LHCN-M2 (cell line): Measurements from ENCODE around the gene CEP104. TPM values are rescaled to one million over a fixed set of nuclear protein-coding genes. Genes with fewer than 3 reads are reported as not detected.
"Not testable (repeated sequence)": the region's sequence is repeated elsewhere in the genome, so short reads cannot be mapped to it uniquely, and the experiment has no call there.

Experiments
- DNase-seq: peaks from one replicate; pipeline ENCODE4 v3.0.0-alpha.2; 2012; ENCODE audit warnings: low read depth
- total RNA-seq: library from RNA; depleted of rRNA; stranded (reverse); fragments of >200 nt; gene quantifications from 2 replicates; pipeline ENCODE4 v1.2.3, GENCODE V29; 2014

The CEP104 gene
- total RNA-seq, 1 experiment from 2014 or later, result 14.6 TPM

DNA sequence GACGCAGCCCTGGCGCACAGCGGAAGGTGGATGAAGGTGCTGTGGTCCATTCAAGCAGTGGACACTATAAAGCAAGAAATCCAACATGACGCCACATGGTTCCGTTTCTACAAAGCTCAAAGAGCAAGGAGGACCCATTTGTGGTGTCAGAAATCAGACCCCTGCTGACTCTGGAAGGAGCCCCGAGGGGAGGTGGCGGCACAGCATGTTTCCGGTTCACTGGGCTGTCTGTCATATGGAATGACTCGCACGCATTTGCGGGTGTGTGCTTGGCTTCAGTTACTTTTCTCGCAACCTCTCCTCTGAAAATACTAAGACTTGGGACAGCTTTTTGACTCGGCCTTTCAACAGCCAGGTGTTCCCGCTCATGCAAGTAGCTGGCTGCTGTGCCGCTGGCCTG, 31.7 kb downstream of the CEP104 start:
- DNase-seq, result no peak

DNA sequence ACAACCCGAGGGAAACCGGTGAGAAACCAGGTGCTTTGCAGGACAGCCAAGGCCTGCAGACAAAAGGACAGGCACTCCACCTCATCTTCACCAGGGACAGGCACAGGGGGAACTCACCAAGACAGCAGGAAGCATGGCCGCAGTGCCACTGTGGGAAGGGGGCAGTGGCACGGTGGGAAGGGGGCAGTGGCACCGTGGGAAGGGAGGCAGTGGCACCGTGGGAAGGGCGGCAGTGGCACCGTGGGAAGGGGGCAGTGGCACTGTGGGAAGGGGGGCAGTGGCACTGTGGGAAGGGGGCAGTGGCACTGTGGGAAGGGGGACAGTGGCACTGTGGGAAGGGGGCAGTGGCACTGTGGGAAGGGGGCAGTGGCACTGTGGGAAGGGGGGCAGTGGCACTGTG, 32.4 kb downstream of the CEP104 start:
- no peak for DNase-seq

DNA sequence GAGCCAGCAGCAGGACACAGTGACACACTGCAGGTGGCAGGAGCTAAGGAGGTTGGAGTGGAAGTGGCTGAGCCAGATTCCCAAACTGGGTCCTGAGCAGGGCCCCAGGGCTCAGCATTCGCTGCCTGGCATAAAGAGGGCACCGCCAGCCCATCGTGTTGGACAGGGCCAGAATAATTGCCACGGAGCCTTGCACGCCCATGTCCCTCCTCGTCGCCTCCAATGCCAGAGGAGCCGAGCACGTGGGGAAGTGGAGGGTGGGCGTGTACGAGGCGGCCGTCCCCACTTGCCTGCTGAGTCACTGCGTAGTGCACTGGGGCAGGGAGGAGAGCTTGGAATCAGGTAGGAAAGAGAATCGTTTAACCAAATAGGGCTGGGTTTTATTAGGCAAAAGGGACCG, 34.6 kb downstream of the CEP104 start:
- no peak for DNase-seq

DNA sequence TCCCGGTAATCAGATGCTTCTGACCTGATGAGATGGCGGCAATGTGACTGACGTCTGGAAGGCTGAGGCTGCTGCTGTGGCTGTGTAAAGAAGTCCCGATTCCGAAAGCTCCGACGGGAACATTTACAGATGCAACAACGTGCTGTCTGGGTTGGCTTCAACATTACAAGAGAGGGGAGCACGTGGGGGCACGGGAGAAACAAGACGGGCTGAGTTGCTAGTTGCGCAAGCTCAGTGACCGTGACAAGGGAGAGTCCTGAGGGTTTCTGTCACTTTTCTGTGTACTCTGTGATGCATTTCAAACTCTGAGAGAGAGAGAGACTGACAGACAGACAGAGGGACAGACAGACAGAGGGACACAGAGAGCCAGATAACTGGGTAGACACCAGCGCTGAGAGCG, 35.1 kb downstream of the CEP104 start:
- no peak for DNase-seq

DNA sequence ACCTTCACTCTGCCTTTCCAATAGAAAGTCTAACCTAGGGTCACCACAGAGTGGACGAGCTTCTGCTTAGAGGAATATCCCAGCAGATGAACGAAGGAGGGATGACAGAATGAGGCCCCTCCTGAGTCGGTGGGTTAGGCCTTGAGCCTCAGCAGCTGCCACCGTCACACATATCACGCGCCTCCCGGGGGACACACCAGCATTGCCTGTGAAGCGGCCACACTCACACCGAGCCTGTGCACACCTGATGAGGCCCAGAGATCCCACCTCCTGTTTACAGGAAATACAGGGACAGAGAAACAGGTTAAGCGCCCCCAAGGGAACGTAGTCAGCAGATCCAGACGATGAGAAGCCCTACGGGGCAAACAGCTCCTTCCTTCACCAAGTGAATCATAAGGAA, 35.6 kb downstream of the CEP104 start:
- no peak for DNase-seq

DNA sequence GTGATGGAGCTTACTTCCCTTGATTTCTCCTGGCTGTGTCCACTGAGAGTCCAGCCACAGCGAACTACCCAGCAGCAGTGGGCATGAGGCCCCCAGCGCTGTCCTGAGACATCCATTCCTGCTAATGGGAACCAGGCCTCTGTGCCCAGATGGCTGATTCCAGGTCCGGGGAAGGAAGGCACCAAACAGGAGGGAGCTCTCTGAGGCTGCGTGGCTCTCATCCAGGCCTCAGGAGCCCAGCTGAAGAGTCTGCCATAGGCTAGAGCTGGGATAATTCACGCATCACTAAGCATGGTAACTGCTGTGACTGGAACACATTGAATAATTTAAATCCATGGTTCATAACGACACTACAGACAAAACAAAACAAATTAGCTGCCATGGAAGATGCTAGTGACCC, 36.0 kb downstream of the CEP104 start:
- no peak for DNase-seq

DNA sequence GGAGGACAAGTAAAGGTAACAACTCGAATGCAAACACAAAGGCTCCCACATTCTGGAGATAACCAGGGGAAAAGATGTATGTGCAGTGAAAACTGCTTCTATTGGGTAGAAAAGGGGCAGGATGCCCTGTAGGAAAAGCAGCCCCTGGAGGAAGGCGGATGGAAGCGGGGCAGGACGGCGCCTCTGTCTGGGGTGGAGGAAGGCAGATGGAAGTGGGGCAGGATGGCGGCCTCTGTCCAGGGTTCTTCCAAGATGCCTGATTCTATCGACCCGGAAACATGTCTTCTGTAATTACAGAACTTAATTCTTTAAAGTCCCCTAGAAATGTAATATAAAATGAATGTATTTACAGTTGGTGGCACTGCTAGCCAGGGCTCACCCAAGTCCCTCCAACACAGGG, 36.7 kb downstream of the CEP104 start:
- DNase-seq, result no peak

DNA sequence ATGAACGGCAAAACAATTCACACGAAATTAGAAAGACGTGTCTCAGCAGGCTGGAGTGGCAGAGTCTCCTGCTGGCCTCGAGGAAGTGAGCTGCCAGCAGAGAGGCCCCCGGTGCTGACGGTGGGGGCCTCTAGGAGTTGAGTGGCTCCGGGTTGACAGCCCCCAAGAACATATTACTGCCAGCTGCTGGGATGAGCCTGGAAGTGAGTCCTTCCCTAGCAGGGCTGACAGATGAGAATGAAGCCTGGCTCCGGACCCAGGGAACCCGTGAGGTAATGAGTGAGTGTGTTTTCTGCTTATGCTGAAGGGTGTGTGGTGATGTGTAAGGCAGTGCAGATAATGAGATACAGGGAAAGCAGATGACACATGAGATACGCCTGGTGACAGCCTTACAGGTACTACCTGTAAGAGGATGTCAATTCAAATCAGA, 37.2 kb downstream of the CEP104 start:
- no peak for DNase-seq

DNA sequence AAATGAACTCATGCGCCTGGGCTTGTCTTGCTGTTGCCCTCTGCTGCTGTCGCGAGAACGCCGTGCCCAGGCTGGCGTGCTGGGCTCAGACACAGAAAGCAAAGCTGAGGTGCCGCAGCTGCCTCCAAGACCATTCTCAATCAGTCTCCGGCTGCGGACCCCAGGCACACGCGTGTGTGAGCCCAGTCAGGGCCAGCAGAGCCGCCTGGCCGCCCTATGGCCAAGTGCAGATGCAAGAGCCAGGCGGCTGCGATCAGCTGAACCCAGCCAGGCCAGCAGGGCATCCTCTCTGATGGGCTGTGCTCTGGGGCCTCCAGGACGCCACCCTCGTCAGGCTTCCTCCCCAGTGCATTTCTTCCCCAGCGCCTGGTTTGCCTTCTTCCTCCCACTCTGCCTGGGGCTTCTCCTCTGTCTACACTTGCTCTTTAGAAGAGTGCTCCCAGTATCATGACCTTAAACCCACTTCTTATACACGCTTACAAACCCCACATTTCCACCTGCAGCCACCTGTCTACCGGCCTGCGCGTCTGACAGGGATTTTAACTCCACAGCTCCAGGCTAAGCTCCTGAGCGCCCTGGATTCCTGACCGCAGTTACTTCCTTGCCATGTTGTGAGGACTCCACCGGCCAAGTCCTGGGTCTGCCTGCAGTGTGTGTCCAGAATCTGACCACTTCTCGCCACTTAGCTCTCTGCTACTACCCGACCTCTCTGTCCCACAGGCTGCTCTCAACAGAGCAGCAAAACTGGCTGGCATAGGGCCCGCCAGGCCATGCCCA, 39.0 kb downstream of the CEP104 start:
- DNase-seq, result no peak

DNA sequence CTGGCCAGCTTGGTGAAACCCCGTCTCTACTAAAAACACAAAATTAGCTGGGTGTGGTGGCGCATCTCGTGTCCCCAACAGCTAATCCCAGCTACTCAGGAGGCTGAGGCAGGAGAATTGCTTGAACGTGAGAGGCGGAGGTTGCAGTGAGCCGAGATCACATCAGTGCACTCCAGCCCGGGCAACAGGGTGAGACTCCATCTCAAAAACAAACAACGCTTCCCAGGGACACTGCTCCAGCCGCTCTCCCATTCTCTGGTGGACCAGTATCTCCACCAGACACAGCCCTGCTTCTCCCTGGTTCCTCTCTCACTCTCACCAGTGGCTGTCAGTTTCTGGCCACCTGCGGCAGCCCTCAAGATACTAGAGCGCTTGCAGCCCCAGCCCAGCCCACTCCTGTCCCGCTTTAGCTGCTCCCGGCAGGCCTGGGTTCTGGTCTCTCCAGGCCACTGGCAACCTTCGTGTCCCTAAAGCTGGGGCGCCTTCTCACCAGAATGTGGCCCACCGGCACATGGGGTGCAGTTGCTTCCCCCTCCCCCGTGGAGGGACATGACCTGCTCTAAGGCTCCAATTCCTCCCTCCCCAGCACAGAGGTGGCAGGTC, 39.8 kb downstream of the CEP104 start:
- no peak for DNase-seq

DNA sequence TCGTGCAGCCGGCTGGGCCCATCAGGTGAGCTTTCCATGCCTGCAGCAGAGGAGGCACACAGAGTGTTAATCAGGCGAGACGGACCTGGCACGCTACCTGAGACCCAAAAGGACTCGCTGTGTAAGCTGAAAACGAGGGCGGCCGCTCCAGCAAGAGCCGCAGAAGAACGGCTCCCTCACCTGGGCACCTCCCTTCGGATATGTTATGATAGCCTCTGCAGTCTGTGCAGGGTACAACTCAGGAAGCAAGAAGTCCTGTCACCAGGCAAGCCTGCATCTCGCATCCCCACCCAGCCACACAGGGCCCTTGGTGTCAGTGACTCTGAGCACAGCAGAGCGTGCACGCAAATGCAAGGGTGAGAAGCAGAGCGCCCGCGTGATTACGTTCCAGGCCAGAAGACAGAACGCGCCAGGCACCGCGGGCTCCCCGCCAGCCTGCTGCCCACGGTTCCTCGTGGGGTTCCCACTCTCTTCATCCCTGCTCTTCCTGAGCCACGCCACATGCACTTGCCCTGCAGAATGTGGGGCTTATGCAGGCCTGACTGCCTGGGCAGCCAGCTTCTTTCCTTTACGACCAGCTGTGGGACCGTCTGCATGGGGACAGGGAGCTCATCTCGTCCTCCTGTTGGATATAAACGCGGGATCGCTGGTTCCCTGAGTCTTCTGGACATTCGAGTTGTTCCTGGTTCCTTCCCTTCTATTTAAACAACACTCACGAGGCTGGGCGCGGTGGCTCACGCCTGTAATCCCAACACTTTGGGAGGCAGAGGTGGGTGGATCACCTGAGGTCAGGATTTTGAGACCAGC, 40.5 kb downstream of the CEP104 start:
- no peak for DNase-seq

DNA sequence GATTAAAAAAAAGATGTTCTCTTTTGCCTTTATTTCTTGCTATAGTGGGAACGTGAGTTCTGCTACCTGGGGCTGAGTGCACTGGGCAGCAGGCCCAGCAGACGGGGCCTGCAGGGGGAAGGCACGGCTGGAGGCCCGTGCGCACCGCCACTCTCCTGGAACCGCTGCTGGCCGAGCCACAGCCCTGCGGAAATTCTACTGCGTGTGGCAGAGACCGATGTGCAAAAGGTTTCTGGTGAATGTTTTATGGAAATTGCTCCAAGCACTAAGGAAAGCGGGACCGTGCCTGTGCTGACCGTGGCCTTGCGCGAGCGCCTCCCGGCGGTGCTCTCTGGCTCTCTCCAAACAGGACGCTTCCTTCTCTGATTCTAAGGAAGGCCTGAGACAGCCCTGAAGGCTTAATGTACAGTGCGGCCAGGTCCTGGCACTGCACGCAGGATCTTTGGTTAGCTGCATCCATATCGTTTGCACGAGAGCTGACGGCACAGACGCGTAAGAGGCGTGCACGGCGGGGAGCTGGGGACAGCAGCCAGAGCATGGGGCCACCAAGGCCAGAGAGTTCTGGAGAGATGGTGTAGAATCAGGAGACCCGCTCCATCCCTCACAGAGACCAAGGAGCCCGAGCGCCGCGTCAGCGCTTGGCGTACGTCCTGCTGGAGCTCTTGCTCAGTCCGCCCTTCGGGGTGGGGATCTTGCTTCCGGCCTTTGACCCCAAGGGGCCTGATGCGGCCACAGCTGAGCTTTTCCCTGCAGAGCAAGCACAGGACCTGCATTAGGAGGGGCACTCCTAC, 42.0 kb downstream of the CEP104 start:
- DNase-seq, result no peak

DNA sequence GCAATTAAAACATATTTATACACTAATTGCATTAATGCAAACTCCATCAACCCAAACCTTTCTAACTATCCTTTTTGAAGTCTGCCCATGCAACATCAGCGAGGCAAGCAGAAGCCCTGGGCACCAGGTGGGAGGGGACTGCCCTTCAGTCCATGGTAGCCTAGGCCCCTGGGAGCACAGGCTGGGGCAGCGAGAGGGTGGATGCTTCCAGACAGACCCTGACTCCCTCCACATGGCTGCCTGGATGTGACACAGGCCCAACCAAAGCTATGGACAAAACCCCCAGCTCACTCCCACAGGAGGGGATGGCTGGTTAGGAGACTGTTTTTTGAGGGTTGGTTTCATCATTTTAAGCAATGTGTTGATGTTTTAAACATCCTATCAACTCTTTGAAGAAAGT, 42.9 kb downstream of the CEP104 start:
- no peak for DNase-seq

DNA sequence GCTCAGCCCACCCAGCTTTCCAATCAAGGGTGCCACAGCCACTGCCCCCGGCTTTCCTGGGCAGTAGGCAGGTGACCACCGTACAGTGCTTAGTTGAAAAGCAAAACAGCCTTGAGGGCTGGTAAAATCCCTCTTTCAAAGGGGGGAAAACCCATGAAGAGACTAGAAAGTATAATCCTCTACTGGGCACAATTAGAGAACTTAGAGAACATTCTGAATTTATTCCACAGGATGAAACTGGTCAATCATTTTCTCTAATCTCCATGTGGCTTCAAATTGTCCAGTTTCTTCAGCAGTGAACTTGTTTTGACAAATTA, 45.5 kb downstream of the CEP104 start:
- DNase-seq, result no peak

DNA sequence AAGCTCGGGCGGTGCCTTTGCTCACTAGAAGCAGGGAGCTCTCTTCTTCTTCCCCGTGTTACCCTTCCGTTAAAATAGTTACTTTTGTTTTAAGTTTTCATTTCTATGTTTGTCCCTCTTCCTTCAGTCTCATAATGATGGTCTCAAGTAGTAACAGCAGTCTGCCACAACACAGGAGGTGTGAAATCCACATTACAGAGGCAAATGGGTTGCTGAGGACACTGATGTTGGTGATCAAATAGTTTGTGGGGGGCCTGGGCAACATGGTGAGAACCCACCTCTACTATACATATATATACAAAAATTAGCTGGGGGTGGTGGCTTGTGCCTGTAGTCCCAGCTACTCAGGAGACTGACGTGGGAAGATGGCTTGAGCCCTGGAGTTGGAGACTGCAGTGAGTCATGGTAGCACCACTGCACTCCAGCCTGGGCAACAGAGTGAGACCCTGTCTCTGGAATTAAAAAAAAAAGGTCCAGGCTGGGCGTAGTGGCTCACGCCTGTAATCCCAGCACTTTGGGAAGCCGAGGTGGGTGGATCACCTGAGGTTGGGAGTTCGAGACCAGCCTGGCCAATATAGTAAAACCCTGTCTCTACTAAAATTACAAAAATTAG, 46.8 kb downstream of the CEP104 start:
- not testable (repeated sequence) for DNase-seq

DNA sequence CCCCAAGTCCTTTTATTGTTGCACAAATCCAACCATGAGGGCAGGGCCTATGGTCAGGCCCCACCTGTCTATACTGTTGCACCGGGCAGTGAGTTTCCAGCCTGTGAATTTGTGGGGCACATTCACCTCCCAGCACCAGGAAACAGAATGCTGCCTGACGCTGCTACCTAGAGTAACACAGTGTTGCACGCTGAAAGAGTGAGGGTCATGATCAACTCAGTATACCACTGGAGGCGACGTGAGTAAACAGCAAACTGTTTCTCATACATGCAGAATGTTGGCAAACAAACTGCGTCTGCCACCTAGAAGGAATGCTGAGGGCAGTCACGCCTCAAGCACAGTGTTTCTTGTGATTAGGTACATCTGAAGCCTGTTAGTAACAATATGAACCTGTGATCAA, 47.3 kb downstream of the CEP104 start:
- DNase-seq, result no peak

DNA sequence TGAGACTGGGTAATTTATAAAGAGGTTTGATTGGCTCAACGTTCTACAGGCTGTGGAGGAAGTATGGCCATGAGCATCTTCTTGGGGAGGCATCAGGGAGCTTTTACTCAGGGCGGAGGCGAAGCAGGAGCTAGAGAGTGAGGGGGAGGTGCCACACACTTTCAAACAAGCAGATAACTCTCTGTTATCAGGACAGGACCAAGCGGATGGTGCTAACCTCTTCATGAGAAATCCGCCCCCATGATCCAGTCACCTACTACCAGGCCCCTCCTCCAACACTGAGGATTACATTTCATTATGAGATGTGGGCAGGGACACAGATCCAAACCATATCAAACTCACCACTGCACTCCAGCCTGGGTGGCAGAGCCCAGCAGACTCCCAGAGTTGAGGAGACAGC, 49.2 kb downstream of the CEP104 start:
- no peak for DNase-seq

DNA sequence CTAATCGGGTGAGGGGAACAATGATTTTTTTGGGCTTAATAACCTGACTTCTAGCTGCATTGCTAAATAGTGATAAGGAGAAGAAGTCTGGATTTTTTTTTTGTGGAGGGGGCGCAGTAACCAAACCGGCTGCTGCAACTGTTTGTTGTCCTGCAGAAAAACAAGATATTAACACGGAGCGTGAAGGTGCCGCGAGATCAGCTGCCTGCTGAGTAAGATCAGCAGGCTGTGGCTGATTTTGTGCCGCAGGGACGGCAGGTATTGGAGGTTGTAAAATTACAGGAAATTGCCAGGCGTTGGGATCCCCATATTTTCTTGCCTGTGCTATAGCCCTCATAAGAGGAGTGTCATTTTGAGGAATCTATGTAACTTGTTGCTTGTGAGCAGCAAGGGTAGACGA, 52.0 kb downstream of the CEP104 start:
- DNase-seq, result no peak

DNA sequence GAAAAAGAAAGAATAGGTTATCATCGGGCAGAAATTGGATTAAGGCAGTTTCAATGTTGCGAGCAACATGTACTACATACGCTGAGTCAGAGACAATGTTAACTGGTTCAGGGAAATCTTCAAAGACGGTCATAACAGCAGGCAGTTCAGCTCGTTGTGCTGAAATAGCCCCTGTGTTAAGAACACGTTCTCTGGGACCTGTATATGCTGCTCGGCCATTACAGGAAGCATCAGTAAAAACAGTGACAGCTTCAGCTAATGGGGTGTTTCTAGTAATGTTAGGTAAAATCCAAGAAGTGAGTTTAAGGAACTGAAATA, 52.4 kb downstream of the CEP104 start:
- DNase-seq, result peak; percentile 26

DNA sequence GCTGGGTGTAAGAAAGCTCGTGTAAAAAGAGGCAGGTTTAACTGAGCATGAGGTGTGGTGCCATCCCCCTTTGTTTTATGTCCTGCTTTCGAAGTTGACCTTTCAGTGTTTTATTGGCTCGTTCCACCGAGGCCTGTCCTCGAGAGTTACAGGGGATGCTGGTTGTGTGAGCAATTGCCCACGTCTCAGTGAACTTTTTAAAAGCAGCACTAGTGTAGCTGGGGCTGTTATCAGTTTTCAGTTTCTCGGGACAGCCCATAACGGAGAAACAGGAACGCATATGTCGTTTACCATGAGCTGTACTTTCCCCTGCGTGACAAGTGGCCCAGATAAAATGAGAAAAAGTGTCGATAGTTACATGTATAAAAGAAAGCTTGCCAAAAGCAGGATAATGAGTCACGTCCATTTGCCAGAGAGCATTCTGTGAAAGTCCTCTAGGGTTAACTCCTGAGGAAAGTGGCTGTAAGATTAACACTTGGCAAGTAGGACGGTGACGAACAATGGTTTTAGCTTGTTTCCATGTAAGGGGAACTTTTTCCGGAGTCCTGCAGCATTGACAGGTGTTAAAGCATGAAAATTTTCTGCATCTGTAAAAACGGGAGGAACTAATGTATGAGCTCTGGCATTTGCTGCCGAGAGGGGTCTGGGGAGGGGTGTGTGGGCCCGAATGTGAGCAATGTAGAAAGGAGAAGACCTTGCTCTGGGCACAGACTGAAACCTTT, 52.9 kb downstream of the CEP104 start:
- DNase-seq, result peak; percentile 56

DNA sequence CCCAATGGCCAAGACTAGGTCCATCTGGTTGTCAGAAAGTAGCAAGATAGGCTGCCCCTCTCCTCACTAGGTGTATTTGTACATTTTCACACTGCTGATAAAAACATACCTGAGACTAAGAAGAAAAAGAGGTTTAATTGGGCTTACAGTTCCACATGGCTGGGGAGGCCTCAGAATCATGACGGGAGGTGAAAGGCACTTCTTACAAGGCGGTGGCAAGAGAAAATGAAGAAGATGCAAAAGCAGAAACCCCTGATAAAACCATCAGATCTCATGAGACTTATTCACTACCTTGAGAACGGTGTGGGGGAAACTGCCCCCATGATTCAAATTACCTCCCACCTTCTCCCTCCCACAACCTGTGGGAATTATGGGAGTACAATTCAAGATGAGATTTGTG, 56.2 kb downstream of the CEP104 start:
- DNase-seq, result not testable (repeated sequence)
